ENCODE results near the gene AIMP2.

- TF ChIP-seq POLR2A (IDR thresholded peaks at IDR 0.05; ENCODE audit: low read length): no peak
- no peak for TF ChIP-seq GATA1 (IDR thresholded peaks at IDR 0.05; ENCODE audit: low read depth, low read length)
Measured at GRCh38 chr7:6028563-6028962, 19.5 kb downstream of the AIMP2 start.

All from erythroblast (primary cell).